A673 (cell line): ENCODE data around the gene ST7L. TPM values are rescaled to one million over a fixed set of nuclear protein-coding genes. Genes with fewer than 3 reads are reported as not detected.

ENCODE experiments used
- BruUV-seq: library from RNA; stranded (reverse); fragments of 400-500 nt; replicated peaks from 2 replicates; lab custom pipeline; 2021; lab: Mats Ljungman, UMichigan
- CTCF ChIA-PET: fragments of 300-600 bp; sonication (Branson Sonifier 250); formaldehyde crosslinking; loops from one replicate; lab custom pipeline; 2022; ENCODE audit warnings: antibody characterized with exemption; lab: Charles Lee
- POLR2A ChIA-PET: fragments of 300-600 bp; sonication (Branson Sonifier 250); formaldehyde crosslinking; loops from one replicate; lab custom pipeline; 2022; ENCODE audit warnings: antibody characterized with exemption; ENCODE audit not compliant: low non-redundant PET; lab: Charles Lee
- DNase-seq: peaks from one replicate; pipeline ENCODE4 v3.0.0-alpha.2; 2015; ENCODE audit warnings: low spot score
- H3K27ac ChIP-seq: fragments of 200-600 bp; sonication (generic); 2 replicates; pipeline ENCODE4 v1.5.1; 2016; ENCODE audit warnings: mixed run types, low read depth, mild to moderate bottlenecking, mixed read lengths, antibody characterized with exemption, low read length; ENCODE audit not compliant: poor library complexity, severe bottlenecking
- H3K27me3 ChIP-seq: fragments of 200-600 bp; sonication (generic); replicated peaks from 2 replicates; pipeline ENCODE4 v1.6.1; 2017; ENCODE audit warnings: mixed run types, low read depth, mild to moderate bottlenecking, mixed read lengths, antibody characterized with exemption, low read length; ENCODE audit not compliant: insufficient read depth, poor library complexity
- H3K36me3 ChIP-seq: fragments of 200-600 bp; sonication (generic); 2 replicates; pipeline ENCODE4 v1.6.1; 2016; ENCODE audit warnings: mixed run types, mild to moderate bottlenecking, mixed read lengths, antibody characterized with exemption, low read length; ENCODE audit not compliant: insufficient read depth, poor library complexity, severe bottlenecking
- H3K4me1 ChIP-seq: fragments of 200-600 bp; sonication (generic); 2 replicates; pipeline ENCODE4 v1.6.1; 2017; ENCODE audit warnings: mixed run types, mild to moderate bottlenecking, mixed read lengths, antibody characterized with exemption, low read length; ENCODE audit not compliant: insufficient read depth, poor library complexity, severe bottlenecking
- H3K4me3 ChIP-seq: fragments of 200-600 bp; sonication (generic); 2 replicates; pipeline ENCODE4 v1.5.1; 2016; ENCODE audit warnings: low read depth, mixed run types, mild to moderate bottlenecking, mixed read lengths, low read length; ENCODE audit not compliant: poor library complexity, severe bottlenecking
- H3K9me3 ChIP-seq: fragments of 200-600 bp; sonication (generic); 2 replicates; pipeline ENCODE4 v1.6.1; 2016; ENCODE audit warnings: mixed run types, low read depth, mild to moderate bottlenecking, mixed read lengths, antibody characterized with exemption, low read length; ENCODE audit not compliant: poor library complexity, severe bottlenecking
- EZH2 ChIP-seq: fragments of 200-600 bp; sonication (generic); IDR thresholded peaks from 2 replicates; pipeline ENCODE4 v1.6.1; 2017; ENCODE audit warnings: borderline replicate concordance, low read depth, mild to moderate bottlenecking, mixed read lengths, antibody characterized with exemption, low read length; ENCODE audit not compliant: poor library complexity, severe bottlenecking
- intact Hi-C: fragments of 100-400 bp; cut with micrococcal nuclease; formaldehyde crosslinking; loops from one replicate; pipeline ENCODE4 v1.10.0; 2022; ENCODE audit not compliant: unreplicated experiment
- total RNA-seq: library from RNA; stranded (reverse); gene quantifications from 2 replicates; pipeline ENCODE4 v1.2.3, GENCODE V29; 2021
- TF ChIP-seq, protein P1 (sequence below): fragments of 300-800, 200-600 bp; sonication (generic); conservative IDR thresholded peaks from 2 replicates; pipeline ENCODE4 v1.5.1; 2017; ENCODE audit warnings: low read depth, mild to moderate bottlenecking, antibody characterized with exemption, low read length, moderate library complexity, mixed read lengths

The ST7L gene
- total RNA-seq, 1 experiment from 2014 or later, result 29.6 TPM

DNA sequence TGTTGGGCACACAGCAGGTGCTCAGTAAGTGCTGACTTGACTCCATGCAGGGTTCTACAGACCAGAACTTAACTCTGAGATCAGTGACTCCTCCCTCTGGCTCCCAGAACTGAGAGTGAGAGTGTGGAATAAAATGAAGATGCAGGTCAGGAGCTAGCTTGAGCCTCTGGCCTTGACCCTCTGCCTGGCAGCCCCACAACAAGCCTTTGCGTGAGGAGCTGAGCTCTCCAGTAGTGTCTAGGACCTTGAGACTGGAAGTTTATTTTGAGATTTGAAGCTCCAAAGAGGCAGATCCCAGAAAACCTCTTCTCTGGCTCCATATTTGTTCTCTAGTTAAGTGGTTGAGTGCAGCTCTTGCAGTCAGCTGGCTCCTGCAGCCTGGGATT lies 113.5 kb downstream of the ST7L start:
- Histone ChIP-seq H3K27me3 (peaks cover 19% of the 10 kb centered on the region), H3K9me3 (no peaks in the 10 kb centered on the region), H3K36me3 (no peaks in the 10 kb centered on the region), H3K27ac (no peak overlapping the region), H3K4me1 (peaks cover 10% of the 10 kb centered on the region), H3K4me3 (no peak overlapping the region)
- no TSS peak for BruUV-seq
- intact Hi-C loops, result no loop called here
- POLR2A ChIA-PET, result no interaction called here
- no peak for TF ChIP-seq EZH2
- TF ChIP-seq, protein P1, sequence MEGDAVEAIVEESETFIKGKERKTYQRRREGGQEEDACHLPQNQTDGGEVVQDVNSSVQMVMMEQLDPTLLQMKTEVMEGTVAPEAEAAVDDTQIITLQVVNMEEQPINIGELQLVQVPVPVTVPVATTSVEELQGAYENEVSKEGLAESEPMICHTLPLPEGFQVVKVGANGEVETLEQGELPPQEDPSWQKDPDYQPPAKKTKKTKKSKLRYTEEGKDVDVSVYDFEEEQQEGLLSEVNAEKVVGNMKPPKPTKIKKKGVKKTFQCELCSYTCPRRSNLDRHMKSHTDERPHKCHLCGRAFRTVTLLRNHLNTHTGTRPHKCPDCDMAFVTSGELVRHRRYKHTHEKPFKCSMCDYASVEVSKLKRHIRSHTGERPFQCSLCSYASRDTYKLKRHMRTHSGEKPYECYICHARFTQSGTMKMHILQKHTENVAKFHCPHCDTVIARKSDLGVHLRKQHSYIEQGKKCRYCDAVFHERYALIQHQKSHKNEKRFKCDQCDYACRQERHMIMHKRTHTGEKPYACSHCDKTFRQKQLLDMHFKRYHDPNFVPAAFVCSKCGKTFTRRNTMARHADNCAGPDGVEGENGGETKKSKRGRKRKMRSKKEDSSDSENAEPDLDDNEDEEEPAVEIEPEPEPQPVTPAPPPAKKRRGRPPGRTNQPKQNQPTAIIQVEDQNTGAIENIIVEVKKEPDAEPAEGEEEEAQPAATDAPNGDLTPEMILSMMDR, result no peak
- CTCF ChIA-PET, result no interaction called here
- no peak for DNase-seq

DNA sequence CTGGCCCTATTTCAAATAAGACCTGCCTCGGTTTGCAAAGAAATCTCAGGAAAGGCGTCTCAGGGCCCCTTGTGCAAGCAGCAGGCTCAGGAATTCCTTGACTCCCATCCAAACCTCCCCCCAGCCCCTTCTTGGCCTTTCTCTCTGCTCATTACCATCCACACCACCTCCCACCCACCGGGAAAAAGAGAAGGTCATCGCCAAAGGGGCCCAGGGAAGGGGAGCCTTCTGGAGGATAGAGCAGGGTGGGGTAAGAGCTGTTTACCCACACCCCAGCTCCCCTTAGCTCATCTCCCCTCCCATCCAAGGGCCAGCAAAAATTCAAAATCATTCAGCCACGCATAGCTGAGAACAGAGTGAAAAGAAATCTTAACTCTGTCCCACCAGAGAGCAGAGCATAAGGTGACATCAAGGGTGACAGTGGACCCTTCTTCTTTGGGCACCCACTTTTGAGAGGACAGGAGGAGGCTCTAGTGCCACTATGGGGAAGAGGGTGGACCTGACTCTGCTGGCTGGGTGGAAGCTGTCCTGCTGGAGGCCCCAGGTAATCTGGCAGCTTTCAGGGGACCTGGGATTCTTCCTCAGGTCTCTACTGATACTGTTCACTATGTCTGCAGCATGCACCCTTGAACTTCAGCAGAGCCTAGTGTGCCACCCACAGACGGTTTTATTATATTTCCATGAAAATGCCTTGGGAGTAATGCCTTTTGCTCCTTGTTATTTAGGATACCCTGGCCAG lies 114.1 kb downstream of the ST7L start:
- no peak overlapping the region for H3K4me3 ChIP-seq
- peaks cover 18% of the 10 kb centered on the region for H3K27me3 ChIP-seq
- no peak for TF ChIP-seq EZH2
- TF ChIP-seq, protein P1, result no peak
- ChIA-PET CTCF (interaction anchor here (0.6 kb wide), 1 partner anchor 1171 kb away, joined by 8 read pairs; no protein-coding TSS in a partner anchor), POLR2A (no interaction called here)
- H3K9me3 ChIP-seq, result no peaks in the 10 kb centered on the region
- no TSS peak for BruUV-seq
- DNase-seq, result no peak
- no peaks in the 10 kb centered on the region for H3K36me3 ChIP-seq
- intact Hi-C loops, result loop anchor here (5.0 kb wide), 1 partner anchor 202 kb away; the partner anchor contains the start of gene RHOC
- H3K27ac ChIP-seq, result no peak overlapping the region
- H3K4me1 ChIP-seq, result peaks cover 10% of the 10 kb centered on the region

DNA sequence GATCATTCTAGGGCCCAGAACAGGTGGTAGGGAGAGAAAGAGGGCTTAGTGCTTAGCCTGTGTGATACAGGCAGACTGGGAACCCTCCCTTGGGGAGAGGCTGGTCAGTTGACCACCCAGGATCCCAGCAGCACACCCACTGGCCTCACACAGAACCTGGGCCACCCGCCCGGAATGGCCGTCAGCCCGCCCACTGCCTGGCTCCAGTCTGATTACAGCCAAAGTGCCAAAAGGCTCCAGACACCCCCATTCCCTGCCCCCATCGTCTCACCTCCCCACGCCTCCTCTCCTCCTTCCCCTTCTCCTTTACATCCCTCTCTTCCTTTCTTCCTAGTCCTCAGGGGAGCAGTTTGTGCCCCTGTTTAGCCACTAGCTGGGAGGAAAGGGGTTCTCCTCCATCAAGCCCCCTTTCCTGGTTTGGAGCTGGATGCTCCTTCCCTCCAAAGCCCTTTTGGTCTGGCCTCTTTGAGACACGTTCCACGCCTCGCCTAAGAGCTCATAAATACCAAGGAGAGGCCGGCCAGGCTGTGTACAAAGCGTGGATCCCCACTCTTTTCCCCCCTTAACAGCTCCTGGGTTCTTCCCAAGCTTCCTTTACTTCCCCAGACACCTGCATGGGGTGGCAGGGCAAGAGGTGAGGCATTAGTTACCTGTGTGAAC lies 114.8 kb downstream of the ST7L start:
- CTCF ChIA-PET, result interaction anchor here (0.6 kb wide), 1 partner anchor 1172 kb away, joined by 8 read pairs; no protein-coding TSS in a partner anchor
- Histone ChIP-seq H3K36me3 (no peaks in the 10 kb centered on the region), H3K4me3 (no peak overlapping the region), H3K4me1 (peaks cover 10% of the 10 kb centered on the region), H3K9me3 (no peaks in the 10 kb centered on the region), H3K27me3 (peaks cover 12% of the 10 kb centered on the region), H3K27ac (no peak overlapping the region)
- POLR2A ChIA-PET, result no interaction called here
- intact Hi-C loops, result loop anchor here (5.0 kb wide), 1 partner anchor 203 kb away; the partner anchor contains the start of gene RHOC
- TF ChIP-seq, protein P1, result no peak
- no peak for TF ChIP-seq EZH2
- no peak for DNase-seq
- BruUV-seq, result no TSS peak
